Upper lobe of right lung (tissue), 1 donor: ENCODE measurements around the gene BLCAP. TPM values are rescaled to one million over a fixed set of nuclear protein-coding genes. Genes with fewer than 3 reads are reported as not detected.
"Not testable (repeated sequence)": the region's sequence is repeated elsewhere in the genome, so short reads cannot be mapped to it uniquely, and the experiment has no call there.

Source experiments
- ATAC-seq: fragments of 200-7000 bp; cut with Tn5 transposase; one replicate; pipeline ENCODE4 v1.9.1; 2020; ENCODE audit warnings: mild to moderate bottlenecking, moderate library complexity
- DNase-seq: peaks from one replicate; pipeline ENCODE4 v3.0.0-alpha.2; 2020
- H3K27ac ChIP-seq: fragments of 200-600 bp; one replicate; pipeline ENCODE4 v1.8.0; 2022
- H3K27me3 ChIP-seq: fragments of 200-600 bp; one replicate; pipeline ENCODE4 v1.8.0; 2022; ENCODE audit warnings: mild to moderate bottlenecking
- H3K36me3 ChIP-seq: fragments of 200-600 bp; one replicate; pipeline ENCODE4 v1.8.0; 2022
- H3K4me1 ChIP-seq: fragments of 200-600 bp; one replicate; pipeline ENCODE4 v1.8.0; 2022
- H3K4me3 ChIP-seq: fragments of 200-600 bp; one replicate; pipeline ENCODE4 v1.8.0; 2022; ENCODE audit warnings: mild to moderate bottlenecking
- H3K9me3 ChIP-seq: fragments of 200-600 bp; one replicate; pipeline ENCODE4 v1.8.0; 2022
- CTCF ChIP-seq: fragments of 200-600 bp; IDR thresholded peaks from one replicate; pipeline ENCODE4 v1.8.0; 2022; ENCODE audit warnings: antibody characterized with exemption
- intact Hi-C: fragments of 100-400 bp; cut with DNase I; formaldehyde crosslinking; loops from one replicate; pipeline ENCODE4 v1.11.0; 2022
- total RNA-seq: library from RNA; stranded (reverse); fragmentation: NEBNext Ultra II Directional; extraction: Animal tissue kit (Norgen Biotek cat#: 25700); gene quantifications from one replicate; pipeline ENCODE4 v1.2.1, GENCODE V29; 2021
- donor health status: DM: no; HTN: yes; CAD: no; lungs with severe emphysema.

BLCAP gene
- total RNA-seq, 1 donor from 2014 or later = 74.8 TPM

- DNase-seq = no peak
- H3K4me3 ChIP-seq = no peak overlapping the region
- no peak for TF ChIP-seq CTCF
- no peaks in the 10 kb centered on the region for H3K4me1 ChIP-seq
- intact Hi-C loops = no loop called here
- H3K27me3 ChIP-seq = no peaks in the 10 kb centered on the region
- no peak overlapping the region for H3K27ac ChIP-seq
- no peaks in the 10 kb centered on the region for H3K36me3 ChIP-seq
- no peak for ATAC-seq
- H3K9me3 ChIP-seq = no peaks in the 10 kb centered on the region
Observed at GRCh38 chr20:37542281-37542680, 14.6 kb upstream of the BLCAP start.

GRCh38 chr20:37541326-37541725, 13.7 kb upstream of the BLCAP start:
- no peaks in the 10 kb centered on the region for H3K36me3 ChIP-seq
- DNase-seq = no peak
- no peak for ATAC-seq
- no peak for TF ChIP-seq CTCF
- H3K9me3 ChIP-seq = no peaks in the 10 kb centered on the region
- no peak overlapping the region for H3K27ac ChIP-seq
- H3K27me3 ChIP-seq = no peaks in the 10 kb centered on the region
- no peak overlapping the region for H3K4me3 ChIP-seq
- no peaks in the 10 kb centered on the region for H3K4me1 ChIP-seq
- intact Hi-C loops = no loop called here

GRCh38 chr20:37540838-37541237, 13.2 kb upstream of the BLCAP start:
- H3K36me3 ChIP-seq, H3K27me3 ChIP-seq, H3K4me3 ChIP-seq, H3K27ac ChIP-seq, H3K9me3 ChIP-seq, ATAC-seq, H3K4me1 ChIP-seq, DNase-seq, intact Hi-C loops: not testable (repeated sequence)

- Histone ChIP-seq H3K36me3 (no peaks in the 10 kb centered on the region), H3K27ac (no peak overlapping the region), H3K9me3 (no peaks in the 10 kb centered on the region), H3K4me3 (no peak overlapping the region), H3K27me3 (no peaks in the 10 kb centered on the region), H3K4me1 (no peaks in the 10 kb centered on the region)
- TF ChIP-seq CTCF = no peak
- ATAC-seq (no peak), DNase-seq (no peak)
- intact Hi-C loops = no loop called here
Observed at GRCh38 chr20:37540001-37540400, 12.3 kb upstream of the BLCAP start.

GRCh38 chr20:37539424-37539823, 11.7 kb upstream of the BLCAP start:
- TF ChIP-seq CTCF = no peak
- intact Hi-C loops = loop anchor here (10.0 kb wide), 2 partner anchors 145 to 345 kb away; no protein-coding TSS in a partner anchor
- DNase-seq = no peak

GRCh38 chr20:37538003-37538402, 10.3 kb upstream of the BLCAP start:
- intact Hi-C loops = loop anchor here (10.0 kb wide), 2 partner anchors 143 to 343 kb away; no protein-coding TSS in a partner anchor
- Histone ChIP-seq H3K9me3 (no peaks in the 10 kb centered on the region), H3K27me3 (no peaks in the 10 kb centered on the region), H3K36me3 (no peaks in the 10 kb centered on the region), H3K27ac (no peak overlapping the region), H3K4me3 (no peak overlapping the region), H3K4me1 (no peaks in the 10 kb centered on the region)
- no peak for DNase-seq
- no peak for ATAC-seq
- TF ChIP-seq CTCF = no peak

More at GRCh38 chr20:37539424-37539823, 11.7 kb upstream of the BLCAP start:
- ATAC-seq = no peak
- H3K27me3 ChIP-seq = no peaks in the 10 kb centered on the region
- no peaks in the 10 kb centered on the region for H3K9me3 ChIP-seq
- H3K4me1 ChIP-seq = no peaks in the 10 kb centered on the region
- H3K27ac ChIP-seq = no peak overlapping the region
- H3K4me3 ChIP-seq = no peak overlapping the region
- no peaks in the 10 kb centered on the region for H3K36me3 ChIP-seq
